K562 (cell line): ENCODE data around the gene SSH3.

Source experiments
- EHMT2 ChIP-seq: fragments of 450-650 bp; IDR thresholded peaks from 2 replicates; pipeline ENCODE4 v1.6.1; 2018; ENCODE audit warnings: antibody characterized with exemption
- MEIS2 ChIP-seq: fragments of 450-650 bp; IDR thresholded peaks from 2 replicates; pipeline ENCODE4 v1.6.1; 2014; ENCODE audit warnings: mild to moderate bottlenecking; ENCODE audit not compliant: partially characterized antibody
- MYC ChIP-seq, 2 experiments: fragments of 250-450 bp in 1 of 2; sonication (Bioruptor Pico) in 1 of 2; IDR thresholded peaks; 2 replicates each; pipeline versions ENCODE4 v1.5.1 to v1.6.1; 2012 to 2021; ENCODE audit warnings: low read depth in 2 of 2, borderline replicate concordance in 1 of 2, improper control_type of control experiment in 1 of 2, low read length in 1 of 2, mild to moderate bottlenecking in 1 of 2, moderate library complexity in 1 of 2
- NRF1 ChIP-seq, 2 experiments: fragments of 450-650 bp; IDR thresholded peaks in 1 of 2; conservative IDR thresholded peaks in 1 of 2; 2 replicates each; pipeline ENCODE4 v1.6.1; 2014; ENCODE audit warnings: mild to moderate bottlenecking in 2 of 2
- SMARCC2 ChIP-seq: fragments of 450-650 bp; IDR thresholded peaks from 2 replicates; pipeline ENCODE4 v1.6.1; 2017; ENCODE audit warnings: antibody characterized with exemption, moderate library complexity, mild to moderate bottlenecking, low read depth
- ZNF121 ChIP-seq: sonication (generic); formaldehyde crosslinking; conservative IDR thresholded peaks from 2 replicates; pipeline ENCODE4 v1.8.0; 2022; ENCODE audit warnings: missing genetic modification reagents
- ZNF282 ChIP-seq: sonication (generic); formaldehyde crosslinking; IDR thresholded peaks from 2 replicates; pipeline ENCODE4 v1.8.1; 2023; ENCODE audit warnings: missing genetic modification reagents
- TF ChIP-seq, protein P1 (sequence below), 3 experiments: IDR thresholded peaks in 2 of 3; conservative IDR thresholded peaks in 1 of 3; 2 replicates each; pipeline ENCODE4 v1.5.1; 2011 to 2012; ENCODE audit warnings: low read length in 3 of 3, mild to moderate bottlenecking in 3 of 3, control low read depth in 2 of 3, improper control_type of control experiment in 1 of 3, inconsistent platforms in 1 of 3, low read depth in 1 of 3, mixed read lengths in 1 of 3, moderate library complexity in 1 of 3; ENCODE audit not compliant: insufficient read depth in 2 of 3

DNA sequence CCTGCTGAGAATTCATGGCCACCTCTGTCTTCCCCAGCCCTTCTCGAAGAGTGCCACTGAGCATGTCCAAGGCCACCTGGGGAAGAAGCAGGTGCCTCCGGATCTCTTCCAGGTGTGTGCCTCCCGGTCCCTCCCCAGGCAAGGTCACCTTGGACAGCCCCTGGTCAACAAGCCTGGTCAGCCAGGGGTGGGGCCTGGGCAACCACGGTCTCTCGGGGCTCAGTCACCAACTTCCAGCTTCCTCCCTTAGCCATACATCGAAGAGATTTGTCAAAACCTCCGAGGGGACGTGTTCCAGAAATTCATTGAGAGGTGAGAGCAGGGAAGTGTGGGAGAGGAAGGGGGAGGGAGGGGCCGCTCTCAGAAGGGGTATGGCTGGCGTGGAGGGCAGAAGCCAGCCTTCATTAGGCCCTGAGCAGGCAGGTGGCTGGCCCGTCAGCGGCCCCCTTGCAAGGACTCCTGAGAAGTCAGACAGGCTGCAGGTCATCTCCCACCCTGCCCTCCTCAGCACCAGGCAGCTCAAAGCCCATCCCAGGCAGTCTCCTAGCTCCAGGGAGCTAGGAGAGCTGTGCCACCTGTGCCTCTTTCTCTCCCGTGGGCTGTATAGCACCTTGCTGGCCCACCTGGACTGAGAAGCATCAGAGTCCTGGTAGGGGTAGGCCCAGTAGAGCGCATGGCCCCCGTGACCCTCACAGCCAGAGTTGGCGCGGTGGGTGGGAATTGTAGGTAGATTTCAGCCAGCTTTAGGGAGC lies 23.6 kb upstream of the SSH3 start:
- TF ChIP-seq ZNF121 (CRISPR knock-in tag), result no peak
- TF ChIP-seq SMARCC2, result no peak
- TF ChIP-seq EHMT2, result no peak
- no peak for TF ChIP-seq MYC (IDR thresholded peaks at IDR 0.05; ENCODE audit: low read depth, low read length)
- TF ChIP-seq MYC (CRISPR knock-in tag; IDR thresholded peaks at IDR 0.05; ENCODE audit: borderline replicate concordance, low read depth), result no peak
- no peak for TF ChIP-seq MEIS2
- no peak for TF ChIP-seq NRF1 (conservative IDR thresholded peaks at IDR 0.05 in 1 of 2, IDR thresholded peaks at IDR 0.05 in 1 of 2)
- TF ChIP-seq, protein P1, sequence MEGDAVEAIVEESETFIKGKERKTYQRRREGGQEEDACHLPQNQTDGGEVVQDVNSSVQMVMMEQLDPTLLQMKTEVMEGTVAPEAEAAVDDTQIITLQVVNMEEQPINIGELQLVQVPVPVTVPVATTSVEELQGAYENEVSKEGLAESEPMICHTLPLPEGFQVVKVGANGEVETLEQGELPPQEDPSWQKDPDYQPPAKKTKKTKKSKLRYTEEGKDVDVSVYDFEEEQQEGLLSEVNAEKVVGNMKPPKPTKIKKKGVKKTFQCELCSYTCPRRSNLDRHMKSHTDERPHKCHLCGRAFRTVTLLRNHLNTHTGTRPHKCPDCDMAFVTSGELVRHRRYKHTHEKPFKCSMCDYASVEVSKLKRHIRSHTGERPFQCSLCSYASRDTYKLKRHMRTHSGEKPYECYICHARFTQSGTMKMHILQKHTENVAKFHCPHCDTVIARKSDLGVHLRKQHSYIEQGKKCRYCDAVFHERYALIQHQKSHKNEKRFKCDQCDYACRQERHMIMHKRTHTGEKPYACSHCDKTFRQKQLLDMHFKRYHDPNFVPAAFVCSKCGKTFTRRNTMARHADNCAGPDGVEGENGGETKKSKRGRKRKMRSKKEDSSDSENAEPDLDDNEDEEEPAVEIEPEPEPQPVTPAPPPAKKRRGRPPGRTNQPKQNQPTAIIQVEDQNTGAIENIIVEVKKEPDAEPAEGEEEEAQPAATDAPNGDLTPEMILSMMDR (IDR thresholded peaks at IDR 0.05 in 2 of 3, conservative IDR thresholded peaks at IDR 0.05 in 1 of 3; ENCODE audit: insufficient read depth in 2 of 3, low read depth in 1 of 3, low read length in 3 of 3), result no peak
- TF ChIP-seq ZNF282 (CRISPR knock-in tag), result no peak
